ENCODE measurements around the gene CNPY4. TPM values are rescaled to one million over a fixed set of nuclear protein-coding genes. Genes with fewer than 3 reads are reported as not detected.
"Not testable (repeated sequence)": the region's sequence is repeated elsewhere in the genome, so short reads cannot be mapped to it uniquely, and the experiment has no call there.

CNPY4 gene
- total RNA-seq, 1 donor from 2014 or later, result 19.3 TPM

DNA sequence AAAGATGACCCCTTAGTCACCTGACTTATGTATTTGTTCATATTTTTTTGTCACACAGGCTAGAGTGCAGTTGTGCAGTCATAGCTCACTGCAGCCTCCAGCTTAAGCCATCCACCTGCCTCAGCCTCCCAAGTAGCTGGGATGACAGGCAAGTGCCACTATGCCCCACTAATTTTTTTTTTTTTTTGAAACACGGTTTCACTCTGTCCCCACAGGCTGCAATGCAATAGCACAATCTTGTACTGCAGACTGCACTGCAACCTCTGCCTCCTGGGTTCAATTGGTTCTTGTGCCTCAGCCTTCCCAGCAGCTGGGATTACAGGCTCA is 9.2 kb downstream of the CNPY4 start:
- Mint-ChIP-seq H3K9me3 (ENCODE audit: unreplicated experiment) (peaks cover 2% of the 10 kb centered on the region), H3K27me3 (ENCODE audit: unreplicated experiment) (peaks cover 7% of the 10 kb centered on the region), H3K4me1 (ENCODE audit: low read depth, unreplicated experiment) (peaks cover 3% of the 10 kb centered on the region), H3K36me3 (ENCODE audit: unreplicated experiment) (no peaks in the 10 kb centered on the region), H3K27ac (ENCODE audit: unreplicated experiment) (peak overlapping the region; percentile 38), H3K4me3 (ENCODE audit: unreplicated experiment) (peak overlapping the region; percentile 83)
- TF ChIP-seq, protein P1, sequence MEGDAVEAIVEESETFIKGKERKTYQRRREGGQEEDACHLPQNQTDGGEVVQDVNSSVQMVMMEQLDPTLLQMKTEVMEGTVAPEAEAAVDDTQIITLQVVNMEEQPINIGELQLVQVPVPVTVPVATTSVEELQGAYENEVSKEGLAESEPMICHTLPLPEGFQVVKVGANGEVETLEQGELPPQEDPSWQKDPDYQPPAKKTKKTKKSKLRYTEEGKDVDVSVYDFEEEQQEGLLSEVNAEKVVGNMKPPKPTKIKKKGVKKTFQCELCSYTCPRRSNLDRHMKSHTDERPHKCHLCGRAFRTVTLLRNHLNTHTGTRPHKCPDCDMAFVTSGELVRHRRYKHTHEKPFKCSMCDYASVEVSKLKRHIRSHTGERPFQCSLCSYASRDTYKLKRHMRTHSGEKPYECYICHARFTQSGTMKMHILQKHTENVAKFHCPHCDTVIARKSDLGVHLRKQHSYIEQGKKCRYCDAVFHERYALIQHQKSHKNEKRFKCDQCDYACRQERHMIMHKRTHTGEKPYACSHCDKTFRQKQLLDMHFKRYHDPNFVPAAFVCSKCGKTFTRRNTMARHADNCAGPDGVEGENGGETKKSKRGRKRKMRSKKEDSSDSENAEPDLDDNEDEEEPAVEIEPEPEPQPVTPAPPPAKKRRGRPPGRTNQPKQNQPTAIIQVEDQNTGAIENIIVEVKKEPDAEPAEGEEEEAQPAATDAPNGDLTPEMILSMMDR (IDR thresholded peaks at IDR 0.05; ENCODE audit: partially characterized antibody, unreplicated experiment), result no peak
- no peak for DNase-seq

DNA sequence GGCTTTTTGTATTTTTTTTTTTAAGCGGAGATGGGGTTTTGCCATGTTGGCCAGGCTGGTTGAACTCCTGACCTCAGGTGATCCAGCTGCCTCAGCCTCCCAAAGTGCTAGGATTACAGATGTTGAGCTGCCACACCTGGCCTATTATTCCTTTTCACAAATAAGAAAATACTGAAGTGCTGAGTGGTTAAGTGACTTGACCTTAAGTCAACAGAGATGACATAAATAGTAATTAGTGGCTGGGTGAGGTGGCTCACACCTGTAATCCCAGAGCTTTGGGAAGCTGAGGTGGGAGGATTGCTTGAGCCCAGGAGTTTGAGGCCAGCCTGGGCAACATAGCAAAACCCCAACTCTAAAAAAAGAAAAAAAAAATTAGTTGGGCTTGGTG is 10.8 kb downstream of the CNPY4 start:
- H3K4me3 Mint-ChIP-seq (ENCODE audit: unreplicated experiment); H3K36me3 Mint-ChIP-seq (ENCODE audit: unreplicated experiment): not testable (repeated sequence)

DNA sequence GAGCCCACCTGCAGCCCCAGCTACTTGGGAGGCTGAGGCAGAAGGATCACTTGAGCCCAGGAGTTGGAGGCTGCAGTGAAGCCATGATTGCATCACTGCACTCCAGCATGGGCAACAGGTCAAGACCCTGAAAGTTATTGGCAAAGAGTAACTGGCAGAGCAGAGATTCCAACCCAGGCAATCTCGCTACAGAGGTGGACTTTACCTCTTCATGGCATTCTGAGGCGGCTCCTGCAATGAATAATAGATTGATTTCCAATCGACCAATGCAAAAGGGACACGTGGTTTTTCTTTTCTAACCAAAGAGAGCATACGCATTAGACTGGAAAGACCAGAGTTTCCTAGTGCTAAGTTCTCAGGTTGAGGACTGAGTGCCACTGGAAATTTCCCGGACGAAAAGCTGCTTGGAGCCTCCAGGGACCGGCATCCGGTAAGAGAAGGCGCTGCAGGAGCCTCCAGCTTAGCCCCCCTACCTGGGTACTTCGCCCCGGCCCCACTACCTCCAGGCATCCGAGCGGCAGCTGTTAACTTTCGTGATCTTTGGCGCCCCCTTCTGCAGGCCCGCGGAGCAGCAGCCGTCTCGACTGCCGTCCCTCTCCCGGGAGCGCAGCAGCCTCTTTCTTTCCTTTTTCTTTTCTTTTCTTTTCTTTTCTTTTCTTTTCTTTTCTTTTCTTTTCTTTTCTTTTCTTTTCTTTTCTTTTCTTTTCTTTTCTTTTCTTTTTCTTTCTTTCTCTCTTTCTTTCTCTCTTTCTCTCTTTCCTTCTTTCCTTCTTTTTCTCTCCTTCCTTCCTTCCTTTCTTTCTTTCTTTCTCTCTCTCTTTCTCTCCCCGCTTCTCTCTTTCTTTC is 11.4 kb downstream of the CNPY4 start:
- H3K4me3 Mint-ChIP-seq (ENCODE audit: unreplicated experiment), result peak overlapping the region; percentile 34
- peak; percentile 89 for DNase-seq
- H3K4me1 Mint-ChIP-seq (ENCODE audit: low read depth, unreplicated experiment), result peaks cover 3% of the 10 kb centered on the region
- TF ChIP-seq, protein P1 (IDR thresholded peaks at IDR 0.05; ENCODE audit: partially characterized antibody, unreplicated experiment), result peak; percentile 87
- H3K27me3 Mint-ChIP-seq (ENCODE audit: unreplicated experiment), result peaks cover 5% of the 10 kb centered on the region
- H3K36me3 Mint-ChIP-seq (ENCODE audit: unreplicated experiment), result no peaks in the 10 kb centered on the region
- H3K9me3 Mint-ChIP-seq (ENCODE audit: unreplicated experiment), result peaks cover 2% of the 10 kb centered on the region
- H3K27ac Mint-ChIP-seq (ENCODE audit: unreplicated experiment), result no peak overlapping the region

More for the DNA sequence above, 10.8 kb downstream of the CNPY4 start:
- not testable (repeated sequence) for H3K9me3 Mint-ChIP-seq (ENCODE audit: unreplicated experiment); H3K27ac Mint-ChIP-seq (ENCODE audit: unreplicated experiment); H3K4me1 Mint-ChIP-seq (ENCODE audit: low read depth, unreplicated experiment); DNase-seq; H3K27me3 Mint-ChIP-seq (ENCODE audit: unreplicated experiment)

DNA sequence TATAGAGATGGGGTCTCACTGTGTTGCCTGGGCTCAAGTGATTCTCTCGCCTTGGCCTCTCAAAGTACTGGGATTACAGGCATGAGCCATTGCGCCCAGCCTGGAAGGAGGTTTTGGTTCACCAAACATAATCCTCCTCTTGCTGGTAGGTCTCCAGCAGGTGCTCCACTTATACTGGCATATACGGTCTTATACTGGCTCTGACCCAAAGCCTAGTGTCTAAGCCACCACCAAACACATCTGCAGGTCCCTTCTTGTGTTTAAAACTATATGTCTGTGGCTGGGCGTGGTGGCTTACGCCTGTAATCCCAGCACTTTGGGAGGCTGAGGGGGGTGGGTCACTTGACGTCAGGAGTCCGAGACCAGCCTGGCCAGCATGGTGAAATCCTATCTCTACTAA is 12.7 kb downstream of the CNPY4 start:
- DNase-seq, result no peak

DNA sequence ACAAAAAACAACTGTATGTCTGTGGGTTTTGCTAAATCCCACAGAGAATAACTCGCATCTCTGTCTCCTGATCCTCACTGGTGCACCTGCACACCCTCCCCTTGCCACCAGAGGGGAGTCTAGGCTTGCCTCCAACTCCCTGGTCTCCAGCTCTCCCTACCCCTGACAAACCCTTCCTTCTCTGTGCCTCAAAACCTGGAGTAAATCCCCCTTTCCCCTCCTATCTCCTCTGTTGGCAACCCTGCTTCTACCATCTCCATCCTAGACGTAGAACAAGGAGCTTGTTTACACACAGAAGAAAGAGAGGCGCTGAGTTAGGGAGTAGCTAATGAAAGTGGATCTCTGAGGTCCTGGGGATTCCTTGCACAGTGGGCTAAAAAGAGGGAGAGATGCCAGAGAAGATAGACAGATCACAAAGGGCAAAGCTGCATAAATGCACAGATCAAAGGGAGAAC is 13.3 kb downstream of the CNPY4 start:
- Mint-ChIP-seq H3K4me1 (ENCODE audit: low read depth, unreplicated experiment) (peaks cover 3% of the 10 kb centered on the region), H3K4me3 (ENCODE audit: unreplicated experiment) (no peak overlapping the region), H3K36me3 (ENCODE audit: unreplicated experiment) (no peaks in the 10 kb centered on the region), H3K27ac (ENCODE audit: unreplicated experiment) (no peak overlapping the region), H3K27me3 (ENCODE audit: unreplicated experiment) (peaks cover 3% of the 10 kb centered on the region), H3K9me3 (ENCODE audit: unreplicated experiment) (peaks cover 2% of the 10 kb centered on the region)
- TF ChIP-seq, protein P1 (IDR thresholded peaks at IDR 0.05; ENCODE audit: partially characterized antibody, unreplicated experiment), result peak; percentile 76
- peak; percentile 77 for DNase-seq

More for the DNA sequence above, 12.7 kb downstream of the CNPY4 start:
- no peaks in the 10 kb centered on the region for H3K36me3 Mint-ChIP-seq (ENCODE audit: unreplicated experiment)
- H3K27ac Mint-ChIP-seq (ENCODE audit: unreplicated experiment), result no peak overlapping the region
- peaks cover 3% of the 10 kb centered on the region for H3K27me3 Mint-ChIP-seq (ENCODE audit: unreplicated experiment)
- TF ChIP-seq, protein P1 (IDR thresholded peaks at IDR 0.05; ENCODE audit: partially characterized antibody, unreplicated experiment), result no peak
- H3K4me1 Mint-ChIP-seq (ENCODE audit: low read depth, unreplicated experiment), result peaks cover 3% of the 10 kb centered on the region
- peaks cover 2% of the 10 kb centered on the region for H3K9me3 Mint-ChIP-seq (ENCODE audit: unreplicated experiment)
- no peak overlapping the region for H3K4me3 Mint-ChIP-seq (ENCODE audit: unreplicated experiment)

All from glutamatergic neuron (in vitro differentiated cells).